ENCODE data around the gene SLAIN1.
"Not testable (repeated sequence)": the region's sequence is repeated elsewhere in the genome, so short reads cannot be mapped to it uniquely, and the experiment has no call there.

The SLAIN1 gene

DNA sequence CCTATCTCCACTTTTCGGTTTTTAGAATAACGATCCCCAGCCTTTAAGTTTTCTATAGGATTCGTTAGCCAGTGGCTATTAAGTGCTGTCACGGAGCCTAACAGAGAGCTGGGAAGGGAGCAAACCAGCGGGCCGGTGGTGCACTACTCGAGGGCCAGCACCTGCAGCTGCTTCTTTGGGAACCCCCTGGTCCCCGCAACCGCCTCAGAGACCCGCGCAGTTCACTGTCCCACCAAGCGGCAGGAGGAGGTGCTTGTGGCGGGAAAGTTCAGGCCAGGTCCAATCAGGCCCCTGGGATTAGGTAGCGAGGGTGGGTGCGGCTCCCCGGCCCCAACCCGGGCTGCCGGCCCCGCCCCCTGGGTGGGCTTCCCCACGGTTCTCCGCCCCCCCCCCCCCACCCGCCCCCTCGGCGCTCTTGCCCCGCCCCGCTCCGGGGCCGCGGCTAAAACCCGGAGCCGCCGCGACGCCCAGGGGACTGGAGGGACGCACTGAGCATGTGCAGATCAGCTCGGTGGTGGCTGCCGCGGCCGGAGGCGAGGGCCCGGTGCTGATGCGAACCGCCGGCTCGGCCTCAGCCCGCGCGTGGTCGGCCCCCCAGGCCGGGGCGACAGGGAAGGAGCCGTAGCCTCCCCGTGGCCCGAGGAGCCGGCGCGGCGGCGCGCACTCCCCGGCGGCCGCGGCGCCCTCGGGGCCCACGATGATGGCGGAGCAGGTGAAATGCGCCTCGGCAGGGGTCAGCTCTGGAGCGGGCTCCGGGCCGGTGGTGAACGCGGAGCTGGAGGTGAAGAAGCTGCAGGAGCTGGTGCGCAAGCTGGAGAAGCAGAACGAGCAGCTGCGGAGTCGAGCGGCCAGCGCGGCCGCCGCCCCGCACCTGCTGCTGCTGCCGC is at the start of gene SLAIN1:
TSS of gene SLAIN1 (plus strand) at position 471 of the 887 bp plus-strand sequence. CDS start at position 698, 227 bp downstream.
- peak; percentile 73 for DNase-seq (ENCODE audit: low read depth)

DNA sequence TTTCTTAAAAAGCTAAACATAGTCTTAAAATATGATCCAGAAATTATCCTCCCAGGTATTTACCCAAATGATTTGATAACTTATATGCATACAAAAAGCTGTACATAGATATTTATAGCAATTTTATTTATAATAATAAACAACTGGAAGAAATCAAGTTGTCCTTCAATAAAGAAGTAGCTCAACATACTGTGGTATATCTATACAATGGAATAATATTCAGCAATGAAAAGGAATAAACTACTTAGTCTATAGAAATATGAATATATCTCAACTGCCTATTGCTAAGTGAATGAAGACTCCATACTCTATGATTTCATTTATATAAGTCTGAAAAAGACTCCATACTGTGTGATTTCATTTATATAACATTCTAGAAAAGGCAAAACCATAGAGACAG is 47.1 kb upstream of the SLAIN1 start:
- no peak for DNase-seq (ENCODE audit: low read depth)

DNA sequence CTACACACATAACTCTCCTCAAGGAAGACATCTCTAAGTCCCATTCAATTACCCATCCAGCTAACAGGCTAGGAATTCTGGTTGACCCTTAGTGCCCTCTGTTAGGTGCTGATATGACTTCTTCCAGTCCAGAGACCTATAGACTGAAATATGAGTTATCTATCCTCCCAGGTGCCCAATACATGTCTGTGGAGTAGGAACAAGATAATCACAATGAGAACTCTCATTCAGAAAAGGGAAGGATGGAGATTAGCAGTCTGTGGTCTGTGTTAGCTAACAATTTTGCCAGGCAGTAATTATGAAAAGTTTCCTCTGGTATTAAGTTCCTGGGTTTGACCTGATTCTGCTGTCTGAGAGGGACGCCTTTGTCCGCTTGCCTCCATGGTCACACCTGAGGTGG is 44.2 kb upstream of the SLAIN1 start:
- DNase-seq (ENCODE audit: low read depth), result no peak

GRCh38 chr13:77660016-77660415 is 37.5 kb upstream of the SLAIN1 start:
- not testable (repeated sequence) for DNase-seq (ENCODE audit: low read depth)

GRCh38 chr13:77660841-77661250 is 36.6 kb upstream of the SLAIN1 start:
- no peak for DNase-seq (ENCODE audit: low read depth)

GRCh38 chr13:77662301-77662700 is 35.2 kb upstream of the SLAIN1 start:
- not testable (repeated sequence) for DNase-seq (ENCODE audit: low read depth)

DNA sequence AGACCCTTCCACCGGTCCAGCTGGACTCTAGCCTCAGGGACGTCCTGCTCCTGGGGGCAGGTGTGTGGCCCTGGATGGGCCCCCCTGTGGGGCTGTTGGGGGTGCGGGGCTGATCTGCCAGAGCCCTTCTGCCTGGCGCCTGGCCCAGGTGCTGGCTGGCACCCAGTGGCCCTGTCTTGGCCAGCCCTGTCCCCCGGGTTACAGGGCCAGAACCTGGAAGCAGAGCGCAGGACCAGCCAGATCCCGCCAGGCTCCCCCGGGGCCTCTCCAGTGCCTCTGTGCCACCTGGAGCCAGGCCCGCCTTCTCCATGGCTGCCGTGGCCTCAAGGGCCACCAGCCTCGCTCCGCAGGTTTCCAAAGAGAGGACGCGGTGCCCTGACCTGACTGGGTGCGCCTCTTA is 34.7 kb upstream of the SLAIN1 start:
- DNase-seq (ENCODE audit: low read depth), result not testable (repeated sequence)

DNA sequence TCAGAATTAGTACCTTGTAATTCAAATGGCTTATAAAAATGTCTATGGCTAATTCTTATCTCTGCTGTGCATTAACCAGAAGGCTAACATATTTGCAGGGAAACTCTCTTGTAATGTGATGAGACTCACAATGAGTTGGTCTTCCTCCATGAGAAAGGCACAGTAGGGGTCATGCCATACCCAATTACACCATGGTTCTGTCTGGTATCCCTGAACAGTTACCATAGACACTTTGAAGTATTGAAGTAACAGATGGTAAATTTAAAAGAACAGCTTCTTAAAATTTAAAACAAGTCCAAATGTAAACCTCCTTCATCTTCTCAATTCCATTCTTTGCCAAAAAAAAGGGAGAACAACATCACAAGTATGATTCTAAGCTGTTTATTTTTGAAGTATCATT is 22.6 kb upstream of the SLAIN1 start:
- no peak for DNase-seq (ENCODE audit: low read depth)

DNA sequence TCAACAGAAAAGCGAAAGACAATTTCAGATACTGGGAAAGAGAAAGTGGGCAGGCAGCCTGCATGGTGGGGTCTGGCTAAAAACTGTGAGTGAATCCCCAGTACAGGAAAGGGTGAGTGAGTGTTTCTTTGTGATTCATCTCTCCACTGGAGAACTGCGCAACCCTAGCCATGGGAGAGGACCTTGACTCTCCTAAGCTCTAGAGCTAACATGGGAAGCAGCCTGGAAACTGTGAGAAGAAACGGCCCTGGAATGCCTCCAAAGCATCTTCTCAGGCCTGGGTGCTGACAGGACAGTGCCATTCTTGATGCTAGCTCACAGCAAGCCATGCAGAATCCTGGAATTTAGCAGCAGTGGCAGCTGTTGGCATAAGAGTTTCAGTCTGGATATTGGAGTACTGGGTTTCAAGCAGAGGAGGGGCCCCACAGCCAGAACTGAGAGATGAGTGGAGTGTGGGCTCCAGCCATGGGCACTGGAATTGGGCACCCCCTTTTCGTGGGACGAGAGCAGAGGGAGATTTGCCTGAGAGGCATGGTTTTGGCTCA is 18.7 kb upstream of the SLAIN1 start:
- DNase-seq (ENCODE audit: low read depth), result no peak

DNA sequence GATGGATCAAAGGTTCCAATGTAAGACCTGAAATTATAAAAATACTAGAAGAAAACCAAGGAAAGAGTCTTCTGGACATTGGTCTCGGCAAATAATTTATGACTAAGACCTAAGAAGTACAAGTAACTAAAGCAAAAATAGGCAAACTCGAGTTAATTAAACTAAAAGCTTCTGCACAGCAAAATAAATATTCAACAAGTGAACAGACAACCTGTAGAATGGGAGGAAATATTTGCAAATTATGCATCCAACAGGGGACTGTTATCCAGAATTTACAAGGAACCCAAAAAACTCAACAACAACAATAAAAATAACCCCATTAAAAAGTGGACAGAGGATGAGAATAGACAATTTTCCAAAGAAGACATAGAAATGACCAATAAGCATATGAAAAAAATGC is 9.7 kb upstream of the SLAIN1 start:
- DNase-seq (ENCODE audit: low read depth), result no peak

DNA sequence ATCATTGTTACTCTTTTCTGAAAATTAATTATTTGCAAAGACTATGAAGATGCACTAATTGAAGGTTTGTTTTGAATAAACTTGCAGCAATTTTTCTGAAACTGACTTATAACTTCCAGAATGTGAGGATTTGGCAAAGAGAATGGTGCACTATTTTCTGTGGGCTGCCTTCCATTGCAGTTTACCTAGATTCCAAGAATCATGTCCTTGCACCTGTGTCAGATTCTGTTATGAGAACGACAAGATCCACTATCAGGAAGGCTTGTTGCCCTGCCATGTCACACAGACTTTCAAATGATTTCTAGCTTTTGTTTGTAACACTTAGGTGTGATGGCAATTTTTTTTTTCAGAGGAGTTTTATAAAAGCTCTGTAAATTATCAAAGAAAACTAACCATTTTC is 5.6 kb upstream of the SLAIN1 start:
- no peak for DNase-seq (ENCODE audit: low read depth)

GRCh38 chr13:77692746-77693448 is 4.6 kb upstream of the SLAIN1 start:
- no peak for DNase-seq (ENCODE audit: low read depth)

DNA sequence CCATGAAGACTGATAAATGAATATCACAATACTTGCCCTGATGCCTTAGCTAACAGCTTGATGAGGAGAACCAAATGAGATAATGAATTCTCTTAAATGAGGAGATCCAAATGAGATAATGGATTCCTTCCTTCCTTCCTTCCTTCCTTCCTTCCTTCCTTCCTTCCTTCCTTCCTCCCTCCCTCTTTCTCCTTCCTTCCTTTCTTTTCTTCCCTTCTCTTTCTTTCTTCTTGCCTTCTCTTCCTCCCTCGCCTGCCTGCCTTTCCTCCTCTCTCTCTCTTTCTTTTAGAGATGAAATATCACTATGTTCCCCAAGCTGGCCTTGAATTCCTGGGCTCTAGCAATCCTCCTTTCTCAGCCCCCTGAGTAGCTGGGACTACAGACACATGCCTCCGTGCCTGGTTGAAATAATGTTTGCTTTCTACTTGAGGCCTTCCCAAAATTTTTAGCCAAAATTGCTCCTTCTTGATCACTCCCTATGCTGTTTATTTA is 4.0 kb upstream of the SLAIN1 start:
- no peak for DNase-seq (ENCODE audit: low read depth)

DNA sequence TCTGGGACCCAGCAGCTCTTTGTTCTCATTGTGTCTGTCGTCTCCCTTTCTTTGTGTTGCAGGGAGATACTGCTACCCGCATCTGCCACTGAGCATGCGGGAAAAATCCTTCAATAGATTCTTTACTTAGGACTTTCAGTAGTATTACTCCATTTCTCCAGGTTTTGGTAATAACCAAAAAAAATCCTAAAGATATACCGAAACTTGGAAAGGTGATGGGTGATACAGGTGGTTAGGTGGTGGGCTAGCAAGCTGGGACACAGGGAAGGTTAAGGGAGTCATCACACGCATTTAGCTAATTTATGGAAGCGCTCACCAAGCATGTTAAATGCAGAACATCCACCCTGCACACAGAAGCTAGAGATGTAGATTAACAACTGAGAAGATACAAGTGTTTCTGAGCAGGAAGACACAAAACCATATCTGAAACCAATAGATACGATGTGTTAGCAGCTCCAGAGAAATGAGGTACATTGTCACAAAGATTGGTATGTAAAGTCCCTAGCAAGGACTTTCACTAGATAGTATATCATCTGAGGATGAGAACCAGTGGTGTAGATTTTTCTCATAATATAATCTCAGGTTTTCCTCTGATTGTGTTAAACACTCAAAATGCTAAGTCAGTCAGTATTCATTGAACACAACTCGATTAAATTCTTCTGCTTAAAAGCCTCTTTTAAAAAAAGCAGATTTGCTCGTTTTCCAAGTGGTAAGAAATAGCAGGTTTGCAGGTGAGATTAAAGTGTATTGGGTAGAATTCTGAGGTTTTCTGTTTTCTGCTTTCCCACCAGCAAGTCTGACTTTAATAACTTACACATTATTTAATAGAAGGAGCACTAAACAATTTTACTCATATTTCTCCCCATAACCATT is 1.2 kb upstream of the SLAIN1 start:
- DNase-seq (ENCODE audit: low read depth), result no peak

DNA sequence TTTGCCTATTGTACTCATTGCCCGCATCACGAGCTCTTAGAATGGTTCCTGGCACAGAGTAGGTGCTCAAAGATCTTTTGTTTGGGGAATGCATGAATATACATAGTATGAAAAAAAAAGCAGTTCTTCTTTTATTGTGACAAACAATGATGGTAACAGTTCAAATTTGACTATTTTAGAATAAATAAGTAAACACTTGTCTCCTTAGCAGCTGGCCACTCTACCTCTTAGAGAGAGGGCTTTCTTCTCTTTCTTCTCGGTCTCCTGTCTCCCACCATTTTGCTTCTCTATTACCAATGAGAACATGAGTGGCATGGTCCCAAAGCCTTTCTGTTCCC is 639 bp upstream of the SLAIN1 start:
- no peak for DNase-seq (ENCODE audit: low read depth)

DNA sequence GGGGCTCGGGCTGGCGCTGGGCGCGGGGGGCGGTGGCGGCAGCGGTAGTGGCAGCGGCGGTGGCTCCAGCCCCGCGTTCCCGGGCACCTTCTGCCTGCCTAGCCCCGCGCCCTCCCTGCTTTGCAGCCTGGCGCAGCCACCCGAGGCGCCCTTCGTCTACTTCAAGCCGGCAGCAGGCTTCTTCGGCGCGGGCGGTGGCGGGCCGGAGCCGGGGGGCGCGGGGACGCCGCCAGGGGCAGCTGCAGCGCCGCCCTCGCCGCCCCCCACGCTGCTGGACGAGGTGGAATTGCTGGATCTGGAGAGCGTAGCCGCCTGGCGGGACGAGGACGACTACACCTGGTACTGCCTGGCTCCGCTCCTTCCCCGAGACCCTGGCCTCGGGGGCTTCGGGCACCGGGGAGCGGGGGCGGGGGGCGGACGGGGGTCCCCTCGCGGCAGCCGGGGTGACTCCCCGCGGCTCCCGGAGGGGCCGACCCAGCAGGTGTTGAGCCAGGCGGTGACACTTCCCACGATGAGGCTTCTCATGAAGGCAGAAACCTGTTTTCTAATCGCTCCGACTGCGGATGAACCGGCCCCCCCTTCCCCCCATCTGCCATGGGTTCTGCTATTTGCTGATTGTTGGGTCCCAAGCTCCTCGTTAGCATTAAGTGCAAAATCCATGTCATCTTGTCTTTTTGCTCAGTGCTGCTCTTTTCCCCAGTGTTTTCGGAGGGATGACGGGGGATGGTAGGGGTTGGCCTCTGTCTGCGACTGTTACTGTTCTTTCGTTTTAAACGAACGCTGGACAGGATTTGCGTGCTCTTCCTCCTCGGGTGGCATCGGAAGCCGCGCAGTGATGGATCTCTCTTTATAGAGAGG is 943 bp downstream of the SLAIN1 start:
- peak; percentile 24 for DNase-seq (ENCODE audit: low read depth)

DNA sequence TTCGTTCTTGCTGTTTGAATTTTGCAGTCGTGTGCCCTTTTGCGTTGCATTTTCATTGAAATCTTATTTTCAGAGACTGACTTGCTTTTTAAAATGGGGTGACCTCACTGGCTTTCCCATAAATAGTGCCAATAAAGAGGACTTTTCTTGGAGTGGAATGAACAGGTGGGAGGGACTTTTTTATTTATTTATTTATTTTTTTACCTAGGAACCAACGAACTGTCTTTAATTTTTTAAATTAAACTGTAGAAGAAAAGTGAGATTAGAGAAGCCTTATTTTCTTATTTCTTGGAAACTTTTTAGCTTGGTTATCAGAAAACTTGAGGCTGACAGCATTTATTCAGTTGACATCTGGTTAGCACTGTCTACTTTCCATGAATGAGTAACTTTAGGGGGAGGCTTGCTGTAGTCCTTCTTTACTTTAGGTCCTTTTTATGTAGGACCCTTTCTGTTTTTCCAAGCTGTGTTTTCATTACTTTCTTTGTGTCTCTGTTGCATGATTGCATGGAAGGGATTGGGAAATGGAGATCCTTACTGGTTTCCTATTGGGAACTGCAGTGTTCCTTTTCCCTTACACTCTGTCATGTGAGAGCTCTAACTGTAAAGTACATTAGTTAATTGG is 1.7 kb downstream of the SLAIN1 start:
- DNase-seq (ENCODE audit: low read depth), result no peak

- DNase-seq (ENCODE audit: low read depth), result no peak
Measured at GRCh38 chr13:77701305-77701704, 3.8 kb downstream of the SLAIN1 start.

GRCh38 chr13:77702366-77702765 is 4.9 kb downstream of the SLAIN1 start:
- DNase-seq (ENCODE audit: low read depth), result no peak

DNA sequence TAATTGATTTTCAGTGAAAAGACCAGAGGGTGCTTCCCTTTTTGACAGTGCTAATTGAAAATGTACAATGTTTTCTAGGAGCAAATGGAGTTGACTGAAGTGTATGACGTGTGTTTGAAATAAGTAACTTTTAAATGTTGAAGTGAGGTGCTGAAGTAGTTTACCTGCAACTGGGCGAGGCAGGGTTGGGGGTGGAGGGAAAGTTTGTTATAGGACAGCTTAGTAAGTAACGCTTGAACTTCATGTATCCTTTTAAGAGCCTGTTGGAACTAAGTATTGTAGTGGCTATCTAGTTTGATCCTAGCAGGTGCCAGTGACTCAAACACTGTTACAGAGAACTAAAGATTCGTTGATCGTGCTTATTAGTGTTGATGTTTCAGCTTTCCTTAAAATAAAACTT is 5.9 kb downstream of the SLAIN1 start:
- no peak for DNase-seq (ENCODE audit: low read depth)
